Activated naive CD4-positive, alpha-beta T cell (primary cell): ENCODE measurements around the gene TTC38.

Experiments used
- DNase-seq, 4 experiments: peaks; one replicate each; lab custom pipeline; 2025; lab: John Stamatoyannopoulos, UW

The TTC38 gene

GRCh38 chr22:46329616-46330015 lies 61.8 kb downstream of the TTC38 start:
- DNase-seq, result no peak

- DNase-seq, result no peak
These were observed 62.6 kb downstream of the TTC38 start for GRCh38 chr22:46330426-46330825.

- no peak for DNase-seq
These were observed 63.7 kb downstream of the TTC38 start for GRCh38 chr22:46331496-46331895.

- peak in 3 of 4 experiments; percentile 38 to 64 (median 44) for DNase-seq
These were observed 67.7 kb downstream of the TTC38 start, which contains the start of gene TRMU for GRCh38 chr22:46335201-46336118. TSS of gene TRMU (plus strand) at chr22:46335714. CDS start at chr22:46335765, 51 bp downstream.

- DNase-seq, result no peak
These were observed 68.6 kb downstream of the TTC38 start for GRCh38 chr22:46336119-46337078.

GRCh38 chr22:46337870-46338269 lies 70.1 kb downstream of the TTC38 start:
- no peak for DNase-seq

GRCh38 chr22:46338636-46339035 lies 70.8 kb downstream of the TTC38 start:
- no peak for DNase-seq

GRCh38 chr22:46339956-46340355 lies 72.1 kb downstream of the TTC38 start:
- DNase-seq, result no peak

- no peak for DNase-seq
These were observed 72.9 kb downstream of the TTC38 start for GRCh38 chr22:46340676-46341075.
